AG04450 (cell line): Measurements from ENCODE around the gene PPP1R1B. TPM values are rescaled to one million over a fixed set of nuclear protein-coding genes. Genes with fewer than 3 reads are reported as not detected.

Source experiments
- CTCF ChIA-PET: fragments of 300-600, 350-600 bp; formaldehyde crosslinking; extraction: SDS; loops from one replicate; lab custom pipeline; 2022; ENCODE audit warnings: antibody characterized with exemption, inconsistent platforms; lab: Charles Lee
- POLR2A ChIA-PET: fragments of 350-600 bp; formaldehyde crosslinking; extraction: SDS; loops from one replicate; lab custom pipeline; 2021; ENCODE audit warnings: antibody characterized with exemption, inconsistent platforms; lab: Yijun Ruan, JAX
- DNase-seq: peaks from one replicate; pipeline ENCODE4 v3.0.0-alpha.2; 2011; ENCODE audit warnings: low read depth, low spot score
- H3K27ac ChIP-seq: one replicate; pipeline ENCODE4 v1.5.1; 2012; ENCODE audit warnings: low read depth, low read length, control low read depth
- H3K27me3 ChIP-seq: one replicate; pipeline ENCODE4 v1.6.0; 2012; ENCODE audit warnings: low read length; ENCODE audit not compliant: control insufficient read depth, insufficient read depth
- H3K4me3 ChIP-seq: 2 replicates; pipeline ENCODE4 v1.5.1; 2011; ENCODE audit warnings: mild to moderate bottlenecking, low read depth, low read length, control low read depth
- H3K9me3 ChIP-seq: 2 replicates; pipeline ENCODE4 v1.5.1; 2012; ENCODE audit warnings: low read length; ENCODE audit not compliant: control insufficient read depth, insufficient read depth
- CTCF ChIP-seq: IDR thresholded peaks from 2 replicates; pipeline ENCODE4 v1.5.1; 2011; ENCODE audit warnings: low read depth, low read length, control low read depth, inconsistent platforms
- polyA plus RNA-seq: library from polyadenylated mRNA; depleted of rRNA; stranded (reverse); fragments of >200 nt; gene quantifications from 2 replicates; pipeline ENCODE4 v1.2.3, GENCODE V29; 2011

Gene PPP1R1B
- polyA plus RNA-seq, 1 experiment, result not detected

DNA sequence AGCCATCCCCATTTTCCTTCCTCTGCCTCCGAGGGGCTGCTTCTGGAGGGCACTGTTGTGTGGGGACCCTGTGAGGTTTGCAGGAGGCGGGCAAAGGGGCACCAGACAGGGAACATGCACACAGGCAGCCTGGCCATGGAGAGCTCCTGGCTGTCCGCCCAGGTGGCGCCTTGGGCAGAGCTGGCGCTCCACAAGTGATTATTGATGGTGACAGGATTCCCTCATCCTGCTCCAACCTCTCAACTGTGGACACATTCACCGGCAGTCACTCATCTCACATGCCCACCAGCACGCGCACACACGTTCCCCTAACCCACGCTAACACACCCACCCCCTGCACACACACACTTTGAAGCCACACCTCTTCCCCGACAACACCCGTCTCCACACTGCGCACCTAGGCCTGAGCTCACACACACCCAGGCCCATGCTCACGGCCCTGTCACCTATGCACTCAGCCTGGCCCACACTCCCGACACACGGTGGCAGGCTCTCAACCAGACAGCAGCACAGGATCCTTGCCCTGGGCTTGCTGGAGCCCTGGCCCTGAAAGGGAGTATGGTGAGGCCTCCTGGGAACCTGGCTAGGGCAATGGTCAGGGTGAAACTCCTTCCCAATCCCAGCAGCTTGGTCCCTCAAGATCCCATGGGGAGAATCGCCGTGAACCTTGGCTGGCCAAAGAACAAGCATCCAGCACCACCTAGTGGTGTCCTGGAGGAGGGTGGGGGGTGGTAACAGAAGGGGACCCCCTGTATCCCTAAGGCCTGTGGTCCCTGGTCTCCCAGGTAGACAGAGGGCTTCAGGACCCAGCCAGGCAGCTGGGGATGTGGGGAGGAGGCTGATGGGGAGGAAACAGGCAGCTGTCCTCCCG lies 45.1 kb downstream of the PPP1R1B start:
- no peak for DNase-seq
- peak; percentile 72 for TF ChIP-seq CTCF
- Histone ChIP-seq H3K27ac (no peak overlapping the region), H3K27me3 (peaks cover 29% of the 10 kb centered on the region), H3K4me3 (no peak overlapping the region), H3K9me3 (no peaks in the 10 kb centered on the region)
- CTCF ChIA-PET, result interaction anchor here (0.6 to 5.0 kb wide), 12 partner anchors 8 to 124 kb away, joined by 3 to 92 read pairs (median 4); partner anchors contain the start of gene PGAP3
- POLR2A ChIA-PET, result interaction anchor here (0.6 to 0.9 kb wide), 2 partner anchors 28 to 78 kb away, joined by 3 to 4 read pairs; partner anchors contain the start of gene ERBB2

DNA sequence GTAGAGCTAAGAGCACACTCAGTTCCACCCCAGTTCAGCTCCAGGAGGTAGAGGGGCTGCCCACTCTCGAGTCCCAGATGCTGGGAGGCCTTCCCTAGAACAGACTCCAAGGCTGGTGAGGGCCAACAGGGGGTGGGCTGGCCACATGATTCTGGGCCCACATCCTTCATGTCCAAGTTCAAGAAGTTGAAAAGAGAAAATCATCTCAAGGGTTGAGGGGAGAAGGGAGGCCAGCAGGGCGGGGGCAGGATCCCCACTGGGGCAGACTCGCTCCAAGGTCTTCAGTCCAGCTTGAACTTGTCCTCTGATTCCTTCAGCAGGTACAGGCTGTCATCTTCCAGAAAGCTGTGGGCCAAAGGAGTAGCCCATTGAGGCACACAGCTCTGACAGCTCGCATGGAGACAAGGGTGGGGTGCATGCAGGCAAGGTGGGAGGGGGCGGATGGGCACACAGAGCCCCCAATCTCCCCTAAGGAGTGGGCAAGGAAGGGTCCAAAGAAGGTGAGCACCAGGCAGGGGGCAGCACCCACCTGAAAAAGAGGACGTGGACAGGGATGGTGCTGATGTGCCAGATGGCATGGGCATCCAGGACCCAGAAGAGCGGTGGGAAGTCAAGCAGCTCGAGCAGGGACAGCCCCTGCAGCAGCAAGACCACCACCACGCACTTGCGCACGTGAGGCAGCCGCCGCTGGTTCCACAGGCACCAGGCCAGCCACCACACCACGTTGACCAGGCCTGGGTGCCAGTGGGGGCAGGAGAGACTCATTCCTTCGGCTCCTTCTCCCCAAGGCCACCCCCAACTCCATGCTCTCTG lies 46.0 kb downstream of the PPP1R1B start:
- no peak overlapping the region for H3K4me3 ChIP-seq
- no peak for TF ChIP-seq CTCF
- POLR2A ChIA-PET, result no interaction called here

DNA sequence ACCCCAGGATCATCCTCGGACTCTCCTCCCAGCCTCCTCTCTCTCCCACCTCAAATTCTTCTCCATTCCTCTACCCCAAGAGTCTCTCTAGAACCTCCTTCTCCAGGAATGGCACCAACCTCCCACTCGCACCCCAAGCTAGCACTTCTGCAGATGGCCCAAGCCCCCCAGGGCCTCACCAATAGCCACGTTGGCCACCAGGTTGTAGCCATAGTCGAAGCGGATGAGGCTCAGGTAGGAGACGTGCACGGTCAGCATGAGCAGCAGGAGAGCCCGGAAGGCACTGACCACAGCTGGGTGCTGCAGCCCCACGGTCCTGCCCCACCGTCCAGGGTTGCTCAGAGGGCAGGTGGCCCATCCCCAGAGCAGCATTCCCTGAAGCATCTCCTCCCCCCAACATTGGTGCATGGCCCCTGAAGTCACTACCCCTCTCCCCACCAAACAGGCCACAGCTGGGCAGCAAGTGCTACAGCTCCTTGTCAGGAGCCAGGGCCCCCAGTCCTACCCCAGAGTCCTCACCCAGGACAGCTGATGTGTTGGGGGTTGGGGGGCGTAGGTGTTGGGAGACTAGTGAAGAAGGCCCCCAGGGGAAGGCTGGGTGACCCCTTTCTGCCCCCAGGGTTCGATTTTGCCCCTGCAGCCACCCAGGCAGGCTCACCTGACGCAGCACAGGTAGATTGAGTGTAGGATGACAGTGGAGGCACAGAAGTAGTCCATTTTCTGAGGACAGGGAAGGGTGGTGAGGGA lies 46.8 kb downstream of the PPP1R1B start:
- Histone ChIP-seq H3K27ac (no peak overlapping the region), H3K4me3 (no peak overlapping the region), H3K9me3 (no peaks in the 10 kb centered on the region), H3K27me3 (peaks cover 23% of the 10 kb centered on the region)
- DNase-seq, result no peak
- POLR2A ChIA-PET, result no interaction called here
- TF ChIP-seq CTCF, result no peak
- CTCF ChIA-PET, result interaction anchor here (1.8 to 5.0 kb wide), 2 partner anchors 8 to 51 kb away, joined by 6 to 92 read pairs; no protein-coding TSS in a partner anchor

More for the DNA sequence above, 46.0 kb downstream of the PPP1R1B start:
- CTCF ChIA-PET, result interaction anchor here (0.6 to 5.0 kb wide), 8 partner anchors 8 to 125 kb away, joined by 3 to 92 read pairs (median 5); no protein-coding TSS in a partner anchor
- H3K27me3 ChIP-seq, result peaks cover 23% of the 10 kb centered on the region
- no peak for DNase-seq
- no peaks in the 10 kb centered on the region for H3K9me3 ChIP-seq
- H3K27ac ChIP-seq, result no peak overlapping the region

DNA sequence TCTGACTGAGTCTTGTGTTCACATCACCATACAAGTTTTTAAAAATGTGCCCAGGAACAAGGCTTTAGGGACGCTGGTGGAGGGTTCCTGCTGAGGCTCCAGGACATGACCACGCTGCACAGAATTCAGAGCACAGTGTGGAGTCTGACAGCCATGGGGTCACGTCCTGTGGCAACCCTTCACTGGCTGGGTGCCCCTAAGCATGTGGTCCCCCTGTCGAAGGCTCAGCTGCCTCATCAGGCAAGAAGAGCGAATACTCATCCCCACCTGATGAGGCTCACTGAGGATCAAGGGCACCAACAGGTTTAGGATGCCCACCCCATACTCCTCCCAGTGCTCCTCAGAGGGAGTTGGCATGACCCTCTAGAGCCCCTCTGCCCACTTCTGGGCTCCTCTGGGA lies 47.4 kb downstream of the PPP1R1B start:
- no peak overlapping the region for H3K27ac ChIP-seq
- H3K27me3 ChIP-seq, result peaks cover 22% of the 10 kb centered on the region
- H3K4me3 ChIP-seq, result no peak overlapping the region
- ChIA-PET POLR2A (no interaction called here), CTCF (interaction anchor here (2.0 kb wide), 1 partner anchor 53 kb away, joined by 9 read pairs; no protein-coding TSS in a partner anchor)
- no peaks in the 10 kb centered on the region for H3K9me3 ChIP-seq
- no peak for DNase-seq
- TF ChIP-seq CTCF, result no peak
